Kasumi-1 (cell line): ENCODE measurements around the gene BTNL9.
"Not testable (repeated sequence)": the region's sequence is repeated elsewhere in the genome, so short reads cannot be mapped to it uniquely, and the experiment has no call there.

Source experiments
- DNase-seq, 2 experiments: peaks; one replicate each; lab custom pipeline; 2025; lab: John Stamatoyannopoulos, UW

The BTNL9 gene

DNA sequence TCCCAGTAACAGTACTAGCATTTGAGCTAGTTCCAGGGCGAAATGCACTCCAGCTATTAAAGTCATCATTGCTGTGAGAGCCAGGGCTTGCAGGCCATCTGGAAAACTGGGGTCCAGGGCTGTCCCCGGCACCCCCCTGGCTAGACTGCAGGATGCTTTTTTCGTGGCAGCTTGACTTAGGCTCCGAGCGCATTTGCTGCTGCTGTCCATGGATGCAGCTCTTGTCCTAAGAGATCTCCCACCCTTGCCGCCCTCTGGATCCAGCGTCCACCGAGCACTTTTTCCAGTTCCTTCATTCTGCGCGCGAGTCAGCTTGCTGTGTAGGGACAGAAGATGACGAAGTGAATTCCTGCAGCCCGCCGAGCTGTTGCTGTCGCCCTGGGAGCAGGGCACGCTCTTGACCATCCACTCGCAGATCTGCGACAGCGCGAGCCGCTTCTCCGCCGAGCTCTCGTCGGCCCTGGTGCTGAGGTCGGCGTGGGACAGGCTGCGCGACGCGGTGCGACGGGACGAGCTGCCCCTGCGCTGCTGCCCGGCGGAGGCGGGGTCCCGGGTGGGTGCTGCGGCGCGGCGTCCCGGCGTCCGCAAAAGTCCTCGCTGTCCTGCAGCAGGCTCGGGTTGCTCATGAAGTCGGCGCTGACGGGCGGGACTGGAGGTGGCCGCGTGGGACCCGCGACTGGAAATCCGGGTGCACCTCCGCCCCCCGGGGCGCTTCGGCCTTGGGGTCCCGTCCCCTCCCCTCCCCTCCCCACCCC lies 60.2 kb downstream of the BTNL9 start:
- no peak for DNase-seq

DNA sequence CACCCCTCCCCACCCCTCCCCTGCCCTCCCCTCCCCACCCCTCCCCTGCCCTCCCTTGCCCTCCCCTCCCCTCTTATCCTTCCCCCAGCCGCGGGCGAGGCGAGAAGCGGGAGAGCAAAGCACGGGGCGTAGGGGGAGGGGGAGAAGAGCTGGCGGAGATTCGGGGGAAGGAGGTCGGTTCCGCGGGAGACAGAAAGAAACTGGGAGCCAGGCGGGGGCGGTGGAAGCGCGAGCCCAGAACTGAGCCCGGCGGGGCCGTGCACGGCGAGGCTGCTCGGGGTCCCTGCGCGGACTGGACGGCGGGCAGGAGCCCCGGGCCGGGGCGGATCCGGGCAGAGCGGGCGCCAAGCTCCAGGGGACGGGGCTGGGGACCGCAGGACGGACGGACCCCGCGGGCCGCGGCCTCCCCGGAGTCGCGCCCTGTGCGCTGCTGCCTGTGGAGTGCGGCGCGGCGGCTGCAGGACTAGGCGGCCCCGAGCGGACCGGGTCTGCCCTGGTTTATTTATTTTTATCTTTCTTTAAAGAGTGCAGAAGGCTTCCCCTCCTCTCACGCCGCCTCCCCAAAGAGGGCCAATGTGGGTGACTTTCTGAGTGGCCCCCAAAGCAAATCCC lies 61.1 kb downstream of the BTNL9 start:
- not testable (repeated sequence) for DNase-seq

DNA sequence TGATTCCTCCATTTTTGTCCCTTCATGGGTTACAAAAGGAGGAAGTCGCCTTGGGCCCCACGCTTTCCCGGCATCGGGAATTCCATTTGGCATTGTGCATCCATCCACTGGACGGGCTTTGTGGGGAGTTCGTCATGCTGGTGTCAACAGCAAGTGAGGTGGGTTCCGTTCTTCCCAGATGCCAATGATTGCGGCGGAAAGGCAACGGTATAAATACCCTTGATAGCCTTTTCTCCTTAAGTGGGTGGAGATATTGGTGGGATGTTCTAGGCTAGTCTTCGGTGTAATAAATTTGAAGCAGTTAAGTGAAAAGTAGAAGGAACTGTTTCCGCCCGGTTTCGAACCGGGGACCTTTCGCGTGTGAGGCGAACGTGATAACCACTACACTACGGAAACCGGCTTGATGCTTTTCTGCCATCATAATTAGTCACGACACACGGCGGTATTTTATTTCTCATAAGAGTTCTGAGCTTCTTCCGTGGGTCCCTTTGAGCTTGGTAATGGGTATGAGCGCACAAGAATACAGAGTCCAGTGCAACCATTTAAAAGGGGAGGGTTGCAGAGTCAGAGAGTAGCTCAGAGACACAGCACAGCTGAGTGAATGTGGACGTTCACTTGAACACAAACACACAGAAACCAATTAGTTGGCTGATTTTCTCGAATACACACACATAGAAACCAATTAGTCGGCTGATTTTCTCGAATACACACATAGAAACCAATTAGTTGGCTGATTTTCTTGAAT lies 62.0 kb downstream of the BTNL9 start:
- not testable (repeated sequence) for DNase-seq

DNA sequence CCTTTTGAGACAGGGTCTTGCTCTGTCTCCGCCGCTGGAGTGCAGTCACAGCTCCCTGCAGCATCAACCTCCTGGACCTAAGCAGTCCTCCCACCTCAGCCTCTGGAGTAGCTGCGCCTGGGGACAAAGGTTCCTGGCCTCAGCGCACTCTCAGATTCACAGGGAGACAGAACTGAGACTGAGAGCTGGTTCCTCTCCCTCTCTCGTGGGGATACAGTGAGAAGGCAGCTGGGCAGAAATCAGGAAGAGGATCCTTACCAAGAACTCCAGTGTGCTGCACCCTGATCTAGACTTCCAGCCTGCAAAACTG lies 64.1 kb downstream of the BTNL9 start:
- DNase-seq, result not testable (repeated sequence)

DNA sequence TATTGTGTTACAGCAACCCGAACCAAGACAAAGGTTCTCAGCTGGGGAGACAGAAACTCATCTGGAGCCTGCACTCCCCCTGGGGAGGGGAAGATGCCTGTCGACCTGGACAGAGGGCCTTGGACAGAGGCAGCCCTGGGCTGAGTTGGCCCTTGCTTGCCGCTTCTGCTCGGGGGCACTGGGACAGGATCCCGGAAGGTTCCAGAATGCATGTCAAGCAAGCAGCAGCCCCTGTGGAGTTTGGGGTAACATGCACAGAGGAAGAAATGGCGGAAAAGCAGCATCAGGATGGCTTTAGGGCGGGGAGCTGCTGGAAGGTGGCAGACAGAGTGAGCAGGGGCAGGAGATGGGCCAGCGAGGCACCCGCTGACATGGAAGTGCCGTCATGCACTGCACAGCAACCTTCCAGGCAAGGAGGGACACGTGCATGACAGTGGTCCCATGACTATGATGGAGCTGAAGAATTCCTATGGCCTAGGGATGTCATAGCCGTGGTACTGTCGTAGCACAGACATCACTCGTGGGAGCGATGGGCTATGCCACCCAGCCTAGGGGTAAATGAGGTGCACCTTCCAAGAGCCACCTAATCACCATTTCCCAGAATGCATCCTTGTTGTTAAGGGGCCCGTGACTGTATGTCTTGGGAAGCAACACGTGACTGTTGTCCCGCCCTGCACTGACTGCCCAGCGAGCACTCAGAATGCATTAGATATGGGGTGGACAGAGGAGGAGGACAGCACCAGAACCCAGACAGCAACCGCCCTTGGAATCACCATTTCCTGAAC lies 64.7 kb downstream of the BTNL9 start:
- DNase-seq, result not testable (repeated sequence)

DNA sequence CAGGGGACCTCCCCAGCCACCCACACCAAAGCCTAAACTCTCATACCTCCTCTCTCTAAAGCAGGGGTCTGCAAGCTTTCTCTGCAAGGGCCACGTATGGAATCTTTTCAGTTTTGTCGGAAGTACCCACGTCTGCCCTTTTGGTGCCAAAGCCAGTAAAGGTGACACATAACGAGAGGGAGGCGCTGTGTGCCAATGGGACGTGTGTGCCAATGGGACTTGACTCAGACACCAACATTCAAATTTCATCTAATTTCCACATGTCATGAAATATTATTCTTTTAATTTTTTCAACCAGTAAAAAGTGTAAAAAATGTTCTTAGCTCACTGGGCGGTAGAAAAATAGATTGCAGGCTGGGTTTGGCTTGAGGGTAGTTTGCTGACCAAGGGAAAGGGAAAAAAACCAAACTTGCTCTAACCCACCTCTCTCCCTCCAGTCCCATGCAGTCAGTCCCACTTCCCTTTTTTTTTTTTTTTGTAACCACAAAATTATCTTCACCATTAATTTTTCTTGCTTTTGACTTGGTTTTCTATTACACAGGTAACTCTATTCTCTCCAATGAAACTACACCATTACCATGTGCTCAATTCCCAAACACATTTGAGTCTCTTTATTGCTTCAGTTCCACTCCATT lies 65.4 kb downstream of the BTNL9 start:
- no peak for DNase-seq

DNA sequence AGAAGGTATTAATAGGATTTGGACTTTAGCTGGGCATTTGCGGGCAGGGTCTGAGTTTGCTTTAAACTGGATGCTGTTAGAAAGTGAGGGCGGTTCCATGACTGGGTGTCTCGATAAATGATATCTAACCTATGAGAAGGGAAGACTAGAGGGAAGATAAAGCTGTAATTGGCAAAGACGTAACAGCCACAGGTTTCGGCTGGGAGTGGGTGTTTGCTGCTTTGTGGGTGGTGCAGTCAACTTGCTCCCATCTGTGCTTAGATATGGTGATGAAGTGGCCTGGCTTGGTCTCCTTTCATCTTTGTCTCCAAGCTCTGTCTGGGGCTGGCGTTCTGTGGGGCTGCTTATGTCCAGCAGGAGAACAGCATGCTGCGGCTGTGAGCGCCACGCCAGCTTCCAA lies 67.6 kb downstream of the BTNL9 start:
- no peak for DNase-seq

DNA sequence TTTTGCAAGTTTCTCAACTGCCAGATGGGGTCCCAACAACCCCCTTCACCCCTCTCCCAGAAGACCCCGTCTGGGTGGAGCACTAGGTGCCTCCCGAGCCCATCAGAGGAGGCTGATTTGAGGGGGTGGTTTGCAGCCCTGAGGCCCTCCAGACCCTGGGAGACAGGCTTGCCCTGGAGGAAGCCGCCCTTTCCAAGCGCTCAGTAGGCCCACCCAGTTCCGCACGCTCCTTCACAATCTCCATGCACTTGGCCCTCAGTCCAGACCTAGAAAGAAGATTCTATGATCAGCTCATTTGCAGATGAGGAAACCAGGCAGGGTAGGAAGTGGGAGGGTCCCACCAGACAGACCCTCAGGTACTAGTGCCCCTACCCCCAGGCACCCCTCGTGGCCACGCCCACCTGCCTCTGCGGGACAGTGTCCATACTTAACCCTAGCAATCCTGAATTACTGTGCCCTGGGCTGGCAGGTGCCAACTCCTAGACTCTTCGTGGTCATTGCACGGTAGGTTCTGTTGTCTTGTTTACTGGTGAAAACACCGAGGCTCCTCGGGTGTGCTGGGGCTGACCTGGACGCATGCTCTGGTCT lies 68.6 kb downstream of the BTNL9 start:
- DNase-seq, result no peak

DNA sequence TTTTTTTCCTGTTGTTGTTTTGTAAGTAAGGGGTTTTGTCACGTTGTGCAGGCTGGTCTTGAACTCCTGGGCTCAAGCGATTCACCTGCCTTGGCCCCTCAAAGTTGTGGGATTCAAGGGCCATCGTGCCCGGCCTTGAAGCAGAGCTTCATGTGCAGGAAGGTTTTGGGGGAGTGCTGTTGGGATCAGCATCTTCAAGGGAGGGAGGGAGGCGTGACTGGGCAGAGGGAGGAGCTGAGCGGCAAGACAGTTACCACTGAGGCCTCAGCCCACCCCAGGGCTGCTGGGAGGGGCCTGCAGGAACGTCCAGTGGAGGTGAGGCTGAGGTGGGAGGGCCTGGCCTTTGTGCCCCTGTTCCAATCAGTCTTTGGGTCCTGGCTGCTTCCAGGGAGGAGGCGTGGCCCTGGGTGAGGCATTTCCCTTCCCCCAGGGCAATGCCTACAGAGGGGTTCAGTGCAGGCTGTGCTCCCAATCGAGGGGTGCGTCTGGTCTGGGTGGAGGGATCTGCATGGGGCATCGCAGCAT lies 69.5 kb downstream of the BTNL9 start:
- no peak for DNase-seq

DNA sequence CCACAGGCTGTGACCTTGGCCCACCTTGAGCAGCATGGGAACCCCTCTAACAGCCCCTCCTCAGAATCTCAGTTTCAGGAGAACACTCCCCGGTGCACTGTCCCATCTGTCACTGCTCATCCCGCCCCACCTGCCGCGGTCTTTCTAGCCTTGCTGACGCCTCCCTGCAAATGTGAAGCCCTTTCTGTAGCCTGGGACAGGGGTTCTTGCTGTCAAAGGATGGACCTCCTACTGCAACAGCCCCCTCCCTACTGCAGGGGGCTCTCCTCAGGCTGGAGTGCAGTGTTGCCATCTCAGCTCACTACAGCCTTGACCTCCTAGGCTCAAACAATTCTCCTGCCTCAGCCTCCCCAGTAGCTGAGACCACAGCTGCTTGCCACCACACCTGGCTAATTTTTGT lies 70.9 kb downstream of the BTNL9 start:
- DNase-seq, result no peak
